DOHH2 (cell line): ENCODE measurements around the gene TGM3.

ENCODE experiments used
- H3F3A ChIP-seq: fragments of 200-600 bp; sonication (generic), shearing (Covaris generic); 2 replicates; pipeline ENCODE4 v1.6.0; 2016; ENCODE audit warnings: antibody characterized with exemption, mild to moderate bottlenecking; ENCODE audit not compliant: control insufficient read depth, insufficient read depth
- H3K27ac ChIP-seq: fragments of 200-600 bp; sonication (generic); 2 replicates; pipeline ENCODE4 v1.5.1; 2014; ENCODE audit warnings: low read depth, mild to moderate bottlenecking, low read length, moderate library complexity
- H3K27me3 ChIP-seq: fragments of 200-600 bp; sonication (generic); 2 replicates; pipeline ENCODE4 v1.6.1; 2014; ENCODE audit warnings: mild to moderate bottlenecking, low read length, mixed read lengths; ENCODE audit not compliant: control insufficient read depth
- H3K36me3 ChIP-seq: fragments of 200-600 bp; sonication (generic); 2 replicates; pipeline ENCODE4 v1.6.1; 2014; ENCODE audit warnings: mild to moderate bottlenecking, low read length, moderate library complexity, mixed read lengths; ENCODE audit not compliant: control insufficient read depth
- H3K4me1 ChIP-seq: fragments of 200-600 bp; sonication (generic); 2 replicates; pipeline ENCODE4 v1.6.1; 2014; ENCODE audit warnings: mild to moderate bottlenecking, low read length, mixed read lengths; ENCODE audit not compliant: control insufficient read depth
- H3K4me2 ChIP-seq: fragments of 200-600 bp; sonication (generic); 2 replicates; pipeline ENCODE4 v1.6.0; 2014; ENCODE audit warnings: mild to moderate bottlenecking, low read length, moderate library complexity
- H3K4me3 ChIP-seq: fragments of 200-600 bp; sonication (generic); 2 replicates; pipeline ENCODE4 v1.5.1; 2014; ENCODE audit warnings: mild to moderate bottlenecking, low read length, mixed read lengths
- H3K79me2 ChIP-seq: fragments of 200-600 bp; sonication (generic); 2 replicates; pipeline ENCODE4 v1.6.1; 2014; ENCODE audit warnings: mild to moderate bottlenecking, low read length, mixed read lengths; ENCODE audit not compliant: control insufficient read depth
- H3K9me2 ChIP-seq: fragments of 200-600 bp; sonication (generic); replicated peaks from 2 replicates; pipeline ENCODE4 v1.6.1; 2014; ENCODE audit warnings: mild to moderate bottlenecking, low read length, mixed read lengths; ENCODE audit not compliant: control insufficient read depth
- H3K9me3 ChIP-seq: fragments of 200-600 bp; sonication (generic); 2 replicates; pipeline ENCODE4 v1.6.1; 2014; ENCODE audit warnings: antibody characterized with exemption, low read length, mixed read lengths; ENCODE audit not compliant: control insufficient read depth, insufficient read depth
- H4K20me1 ChIP-seq: fragments of 200-600 bp; sonication (generic); 2 replicates; pipeline ENCODE4 v1.6.0; 2014; ENCODE audit warnings: low read depth, mild to moderate bottlenecking, antibody characterized with exemption, low read length, moderate library complexity; ENCODE audit not compliant: control insufficient read depth, insufficient read depth
- EZH2phosphoT487 ChIP-seq: fragments of 200-600 bp; sonication (generic); IDR thresholded peaks from 2 replicates; pipeline ENCODE4 v1.6.1; 2017; ENCODE audit warnings: borderline replicate concordance, mild to moderate bottlenecking, antibody characterized with exemption, low read length, moderate library complexity, mixed read lengths
- TF ChIP-seq, protein P1 (sequence below): fragments of 200-600 bp; sonication (generic); IDR thresholded peaks from one replicate; pipeline ENCODE4 v1.5.1; 2014; ENCODE audit warnings: antibody characterized with exemption, mild to moderate bottlenecking, low read depth, low read length; ENCODE audit not compliant: poor library complexity, severe bottlenecking

Gene TGM3

GRCh38 chr20:2273634-2274302, 22.0 kb upstream of the TGM3 start:
- Histone ChIP-seq H3K27me3 (peaks cover 13% of the 10 kb centered on the region), H3K9me2 (no peaks in the 10 kb centered on the region), H3K4me1 (no peaks in the 10 kb centered on the region), H3K27ac (no peak overlapping the region), H3K36me3 (no peaks in the 10 kb centered on the region), H4K20me1 (no peaks in the 10 kb centered on the region), H3K4me2 (no peak overlapping the region), H3K79me2 (no peaks in the 10 kb centered on the region), H3K4me3 (no peak overlapping the region), H3F3A (no peaks in the 10 kb centered on the region), H3K9me3 (no peaks in the 10 kb centered on the region)
- TF ChIP-seq EZH2phosphoT487, result no peak
- TF ChIP-seq, protein P1, sequence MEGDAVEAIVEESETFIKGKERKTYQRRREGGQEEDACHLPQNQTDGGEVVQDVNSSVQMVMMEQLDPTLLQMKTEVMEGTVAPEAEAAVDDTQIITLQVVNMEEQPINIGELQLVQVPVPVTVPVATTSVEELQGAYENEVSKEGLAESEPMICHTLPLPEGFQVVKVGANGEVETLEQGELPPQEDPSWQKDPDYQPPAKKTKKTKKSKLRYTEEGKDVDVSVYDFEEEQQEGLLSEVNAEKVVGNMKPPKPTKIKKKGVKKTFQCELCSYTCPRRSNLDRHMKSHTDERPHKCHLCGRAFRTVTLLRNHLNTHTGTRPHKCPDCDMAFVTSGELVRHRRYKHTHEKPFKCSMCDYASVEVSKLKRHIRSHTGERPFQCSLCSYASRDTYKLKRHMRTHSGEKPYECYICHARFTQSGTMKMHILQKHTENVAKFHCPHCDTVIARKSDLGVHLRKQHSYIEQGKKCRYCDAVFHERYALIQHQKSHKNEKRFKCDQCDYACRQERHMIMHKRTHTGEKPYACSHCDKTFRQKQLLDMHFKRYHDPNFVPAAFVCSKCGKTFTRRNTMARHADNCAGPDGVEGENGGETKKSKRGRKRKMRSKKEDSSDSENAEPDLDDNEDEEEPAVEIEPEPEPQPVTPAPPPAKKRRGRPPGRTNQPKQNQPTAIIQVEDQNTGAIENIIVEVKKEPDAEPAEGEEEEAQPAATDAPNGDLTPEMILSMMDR, result no peak

GRCh38 chr20:2276015-2276414, 19.8 kb upstream of the TGM3 start:
- Histone ChIP-seq H3K4me3 (no peak overlapping the region), H3K79me2 (no peaks in the 10 kb centered on the region), H3K4me2 (no peak overlapping the region), H3F3A (no peaks in the 10 kb centered on the region), H3K9me3 (no peaks in the 10 kb centered on the region), H3K4me1 (no peaks in the 10 kb centered on the region), H3K27me3 (peaks cover 13% of the 10 kb centered on the region), H3K27ac (no peak overlapping the region), H3K36me3 (no peaks in the 10 kb centered on the region), H3K9me2 (no peaks in the 10 kb centered on the region), H4K20me1 (no peaks in the 10 kb centered on the region)
- TF ChIP-seq, protein P1, result no peak
- TF ChIP-seq EZH2phosphoT487, result no peak

DNA sequence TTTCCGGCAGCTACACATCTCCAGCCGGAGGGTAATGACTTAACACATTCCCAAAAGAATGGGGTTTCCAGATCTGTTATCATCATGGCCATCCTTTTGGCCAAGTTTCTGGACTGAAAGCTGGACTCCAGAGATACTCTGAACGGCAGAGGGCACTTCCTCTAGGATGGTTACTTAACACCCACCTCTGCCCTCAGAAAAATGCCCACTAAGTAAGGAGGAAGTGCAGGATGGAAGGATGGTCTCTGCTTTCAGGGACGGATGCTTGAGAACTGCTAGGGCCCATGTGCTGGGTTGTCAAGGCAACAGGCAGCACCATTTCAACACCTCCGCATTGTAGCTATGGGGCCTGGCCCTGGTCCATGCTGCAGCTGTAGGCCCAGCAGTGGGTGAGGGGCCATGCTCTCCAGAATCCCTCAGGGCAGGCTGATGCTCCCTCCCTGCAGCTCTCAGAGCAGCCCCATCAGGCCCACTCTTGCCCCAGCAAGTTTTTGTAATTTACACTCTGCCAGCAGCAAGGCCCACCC, 16.5 kb upstream of the TGM3 start:
- Histone ChIP-seq H3K27ac (no peak overlapping the region), H3K27me3 (peaks cover 13% of the 10 kb centered on the region), H3K4me3 (no peak overlapping the region), H3F3A (no peaks in the 10 kb centered on the region), H3K4me2 (no peak overlapping the region), H4K20me1 (no peaks in the 10 kb centered on the region), H3K36me3 (no peaks in the 10 kb centered on the region), H3K9me2 (no peaks in the 10 kb centered on the region), H3K9me3 (no peaks in the 10 kb centered on the region), H3K79me2 (no peaks in the 10 kb centered on the region), H3K4me1 (no peaks in the 10 kb centered on the region)
- TF ChIP-seq EZH2phosphoT487, result no peak
- TF ChIP-seq, protein P1, result no peak
